ENCODE measurements around the gene NKAIN2. TPM values are rescaled to one million over a fixed set of nuclear protein-coding genes. Genes with fewer than 3 reads are reported as not detected.
"Not testable (repeated sequence)": the region's sequence is repeated elsewhere in the genome, so short reads cannot be mapped to it uniquely, and the experiment has no call there.

Gene NKAIN2
- polyA plus RNA-seq, 3 donors = 14.1 to 20.8 (median 18.0) TPM

- DNase-seq = peak; percentile 20
These were observed 270.3 kb downstream of the NKAIN2 start for GRCh38 chr6:124073820-124074587.

GRCh38 chr6:124074606-124075005 lies 270.9 kb downstream of the NKAIN2 start:
- no peak for DNase-seq

- DNase-seq = no peak
These were observed 272.8 kb downstream of the NKAIN2 start for GRCh38 chr6:124076336-124077048.

- no peak for DNase-seq
These were observed 274.5 kb downstream of the NKAIN2 start for GRCh38 chr6:124078169-124078568.

- no peak for DNase-seq
These were observed 276.8 kb downstream of the NKAIN2 start for GRCh38 chr6:124080483-124080882.

- no peak for DNase-seq
These were observed 286.8 kb downstream of the NKAIN2 start for GRCh38 chr6:124090491-124090890.

GRCh38 chr6:124099520-124099919 lies 295.9 kb downstream of the NKAIN2 start:
- DNase-seq = no peak

- DNase-seq = no peak
These were observed 306.8 kb downstream of the NKAIN2 start for GRCh38 chr6:124110514-124110913.

GRCh38 chr6:124119596-124119995 lies 315.9 kb downstream of the NKAIN2 start:
- no peak for DNase-seq

GRCh38 chr6:124123617-124124209 lies 320.0 kb downstream of the NKAIN2 start:
- no peak for DNase-seq

- DNase-seq = no peak
These were observed 327.6 kb downstream of the NKAIN2 start for GRCh38 chr6:124131259-124131658.

GRCh38 chr6:124131779-124132178 lies 328.1 kb downstream of the NKAIN2 start:
- no peak for DNase-seq

- no peak for DNase-seq
These were observed 328.6 kb downstream of the NKAIN2 start for GRCh38 chr6:124132256-124132655.

GRCh38 chr6:124142852-124143251 lies 339.2 kb downstream of the NKAIN2 start:
- DNase-seq = no peak

- no peak for DNase-seq
These were observed 339.8 kb downstream of the NKAIN2 start for GRCh38 chr6:124143435-124143834.

GRCh38 chr6:124147621-124148020 lies 344.0 kb downstream of the NKAIN2 start:
- DNase-seq = no peak

- DNase-seq = no peak
These were observed 344.7 kb downstream of the NKAIN2 start for GRCh38 chr6:124148236-124148957.

GRCh38 chr6:124149646-124150045 lies 346.0 kb downstream of the NKAIN2 start:
- DNase-seq = no peak

GRCh38 chr6:124158024-124158423 lies 354.4 kb downstream of the NKAIN2 start:
- no peak for DNase-seq

- DNase-seq = no peak
These were observed 360.0 kb downstream of the NKAIN2 start for GRCh38 chr6:124163676-124164075.

- DNase-seq = no peak
These were observed 360.7 kb downstream of the NKAIN2 start for GRCh38 chr6:124164343-124164742.

GRCh38 chr6:124167249-124167648 lies 363.6 kb downstream of the NKAIN2 start:
- not testable (repeated sequence) for DNase-seq
